CD4-positive, alpha-beta T cell treated with Interleukin-4 for 1 hour (primary cell): ENCODE results near the gene MYH7.
"Not testable (repeated sequence)": the region's sequence is repeated elsewhere in the genome, so short reads cannot be mapped to it uniquely, and the experiment has no call there.

Experiments
- DNase-seq, 2 donors: peaks; one replicate each; pipeline ENCODE4 v3.0.0-alpha.2; 2020 to 2022

Gene MYH7

DNA sequence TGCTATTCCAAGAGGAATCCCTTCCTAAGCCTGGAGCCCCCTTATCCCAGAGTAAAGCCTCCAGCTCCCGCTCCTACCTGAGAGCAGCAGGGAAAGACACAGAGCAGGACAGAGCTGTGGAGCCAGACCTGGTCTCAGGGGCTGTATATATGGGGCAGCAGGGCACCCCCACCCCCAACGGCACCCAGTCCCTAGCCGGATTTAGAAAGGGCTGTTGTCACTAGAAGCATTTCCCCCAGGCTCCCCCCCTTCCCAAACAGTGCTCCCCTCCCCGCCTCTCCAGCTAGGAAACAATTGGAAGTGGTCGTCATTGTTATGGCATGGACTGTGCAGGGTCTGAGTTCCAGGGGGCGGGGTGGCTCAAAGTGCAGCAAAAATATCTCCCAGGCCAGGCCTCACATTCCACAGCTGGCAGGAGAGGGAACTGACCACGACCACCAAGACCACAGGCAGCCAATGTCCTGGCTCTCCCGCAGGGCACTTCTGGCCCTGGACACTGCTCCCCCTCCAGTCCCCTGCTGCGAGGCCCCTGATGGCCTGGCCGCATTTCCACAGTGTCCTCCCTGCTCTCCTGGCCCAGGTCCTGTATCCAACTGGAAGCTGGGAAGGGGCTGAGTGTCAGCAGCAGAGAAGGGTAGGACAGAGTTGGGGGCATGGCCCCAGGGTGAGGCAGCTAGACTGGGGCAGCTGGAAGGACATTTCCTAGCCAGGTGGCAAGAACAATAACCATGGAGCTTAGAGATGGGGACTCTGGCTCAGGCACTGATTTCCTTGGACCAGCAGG is at the start of gene MYH7:
Gene MYH7 (minus strand): TSS at position 118 of the 784 bp plus-strand sequence. CDS start 1,928 bp downstream, outside the sequence.
- DNase-seq = no peak

DNA sequence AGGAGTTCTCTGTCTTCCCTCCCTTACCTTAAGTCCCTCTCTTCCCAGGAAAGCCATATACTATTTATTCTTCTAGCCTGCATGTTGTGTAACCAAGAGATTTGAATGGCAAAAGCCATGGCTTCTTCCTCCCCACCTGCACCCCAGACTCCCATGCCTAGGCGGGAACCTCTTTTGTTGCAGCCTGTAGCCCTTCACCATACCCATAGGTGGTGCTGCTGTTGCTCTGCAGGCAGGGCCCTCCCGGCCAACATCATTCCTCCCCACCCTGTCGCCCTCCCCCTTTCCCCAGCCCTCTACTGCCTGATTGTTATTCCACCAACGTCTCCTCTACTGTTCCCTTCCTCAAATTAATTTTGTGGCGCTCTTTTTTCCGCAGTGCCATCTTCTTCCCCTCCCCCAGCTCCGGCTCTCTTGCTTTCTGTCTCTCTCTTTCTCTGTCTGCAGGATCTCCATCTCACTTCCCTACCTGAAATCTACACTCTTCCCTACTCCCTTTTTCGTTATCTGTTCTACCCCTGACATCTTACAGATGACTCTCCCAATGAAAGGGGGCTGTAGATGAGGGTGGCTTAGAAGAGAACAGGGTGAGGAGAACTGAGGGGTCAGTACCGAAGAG is 47.9 kb upstream of the MYH7 start:
- DNase-seq = no peak

DNA sequence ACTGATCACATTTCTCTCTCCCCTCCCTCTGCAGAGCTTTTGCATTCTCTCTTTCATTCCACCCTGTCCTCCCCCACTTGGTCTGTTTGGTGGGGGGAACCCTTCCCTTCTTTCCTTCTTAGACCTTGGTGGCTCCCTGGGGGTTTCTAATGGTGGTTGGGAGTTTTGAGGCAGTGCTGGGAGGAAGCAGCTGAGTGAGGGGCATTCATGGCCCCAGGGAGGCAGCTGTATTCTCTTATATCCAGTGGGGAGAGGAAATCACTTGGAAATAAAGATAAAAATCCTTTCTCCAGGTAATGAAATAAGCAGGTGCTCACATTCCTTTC is 47.3 kb upstream of the MYH7 start:
- DNase-seq = no peak

DNA sequence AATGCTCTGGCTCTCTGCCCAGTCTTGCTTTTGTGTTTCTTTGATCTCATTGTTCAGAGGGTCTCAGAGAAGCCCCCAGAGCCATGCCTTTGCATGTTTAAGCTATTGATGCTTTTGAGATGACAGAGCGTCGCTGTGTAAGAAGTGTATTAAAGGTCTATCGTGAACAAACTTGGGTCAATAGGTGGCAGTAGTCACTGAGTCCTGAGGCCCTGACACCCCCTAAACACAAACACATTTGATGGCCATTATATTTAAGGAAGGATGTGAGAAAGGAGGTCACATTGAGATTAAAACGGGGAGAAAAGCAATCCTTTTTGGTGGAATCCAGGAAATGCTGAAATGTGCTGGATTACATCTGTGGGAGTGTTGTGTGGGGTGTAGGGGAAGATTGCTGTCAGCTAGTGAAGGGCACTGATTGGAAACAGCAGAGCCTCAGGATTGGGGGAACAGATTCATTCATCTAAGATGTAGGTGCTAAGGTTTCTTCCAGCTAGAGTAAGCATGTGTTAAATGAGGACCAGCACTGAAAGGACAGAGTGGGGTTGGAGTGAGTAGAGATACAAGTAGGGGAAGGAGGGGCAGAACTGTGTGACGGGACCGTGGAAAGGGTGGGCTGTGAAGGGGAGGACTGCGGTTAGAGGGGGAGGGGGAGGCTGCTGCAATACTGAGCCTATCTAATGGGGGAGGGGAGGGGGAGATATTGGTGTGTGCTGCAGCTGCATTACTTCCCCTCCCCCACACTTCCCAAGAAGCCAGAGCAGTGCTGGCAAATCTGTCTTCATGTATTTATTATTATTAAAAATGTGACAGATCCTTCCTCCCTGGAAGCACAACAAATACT is 46.7 kb upstream of the MYH7 start:
- DNase-seq = no peak

DNA sequence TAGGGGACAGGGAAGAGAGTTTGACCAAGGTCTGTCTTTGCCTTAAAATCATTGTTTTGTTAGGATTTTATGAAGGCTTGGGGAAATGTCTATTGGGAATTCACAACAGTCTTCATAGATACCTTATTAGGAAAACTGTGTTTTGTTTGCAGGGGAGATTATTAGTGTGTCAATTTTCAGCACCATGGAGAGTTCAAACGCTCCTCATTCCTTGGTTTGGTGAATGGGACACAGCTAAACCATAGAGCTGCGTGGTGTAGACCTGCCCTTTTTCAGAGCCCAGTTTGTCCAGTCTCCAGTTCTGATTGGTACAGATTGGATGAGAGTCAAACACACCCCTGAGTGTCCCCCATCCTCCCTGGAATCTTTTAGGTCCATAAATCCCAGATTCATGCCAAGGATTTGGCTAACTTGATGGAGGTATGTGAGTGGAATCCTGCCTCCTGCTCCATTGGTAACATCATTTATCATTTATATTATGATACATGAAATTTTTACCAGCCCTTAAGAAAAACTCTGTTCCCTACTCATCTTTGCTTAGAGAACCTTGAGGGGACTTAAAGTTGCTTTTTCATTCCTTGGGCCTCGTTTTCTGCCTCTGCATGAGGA is 46.0 kb upstream of the MYH7 start:
- no peak for DNase-seq

DNA sequence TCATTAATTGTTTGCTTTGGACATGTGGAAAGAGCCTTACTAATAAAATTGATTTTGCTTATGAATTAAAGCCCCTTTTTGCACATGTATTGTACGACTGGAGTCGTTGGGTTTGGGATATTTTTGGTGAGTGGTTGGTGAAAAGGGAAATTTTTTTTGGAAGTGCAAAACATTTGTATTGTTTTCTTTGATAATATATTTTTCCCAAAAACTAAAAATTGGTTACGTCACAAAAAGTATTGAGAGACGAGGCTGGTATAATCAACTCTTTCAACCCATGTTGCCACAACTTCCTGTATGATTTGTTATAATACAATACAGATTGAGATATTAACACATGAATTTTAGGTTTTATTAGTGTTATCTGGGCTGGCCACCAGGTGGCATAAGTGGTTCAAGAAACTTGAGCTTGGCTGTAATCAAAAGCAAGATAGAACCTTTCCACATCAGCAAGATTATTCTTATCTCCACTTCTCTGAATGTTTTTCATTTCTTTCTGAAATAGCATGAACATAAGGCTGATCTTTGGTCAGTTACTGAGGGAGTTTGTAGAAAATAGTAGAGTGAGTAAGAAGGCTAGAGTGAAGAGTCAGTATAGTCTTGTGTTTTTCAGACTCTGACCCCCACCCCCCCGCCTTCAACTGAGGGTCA is 42.8 kb upstream of the MYH7 start:
- DNase-seq = peak; percentile 70 to 82

DNA sequence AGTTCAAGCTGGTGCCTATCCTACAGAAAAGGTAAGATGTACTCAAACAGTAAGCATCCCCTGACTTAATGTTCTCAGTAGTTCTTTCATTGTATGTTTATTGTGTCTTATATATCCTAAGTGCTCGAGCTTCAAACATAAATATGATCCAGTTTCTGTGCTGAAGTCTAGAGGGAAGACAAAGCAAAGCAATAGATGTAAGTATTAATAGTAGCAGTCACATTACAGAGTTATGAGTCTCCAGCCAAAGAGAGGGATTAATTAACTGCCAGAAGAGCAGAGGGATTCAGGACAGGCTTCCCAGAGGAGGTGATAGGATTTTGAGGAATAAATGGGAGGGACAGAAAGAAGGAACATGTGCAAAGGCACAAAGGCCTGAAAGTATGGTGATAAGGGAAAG is 35.5 kb upstream of the MYH7 start:
- DNase-seq = no peak

DNA sequence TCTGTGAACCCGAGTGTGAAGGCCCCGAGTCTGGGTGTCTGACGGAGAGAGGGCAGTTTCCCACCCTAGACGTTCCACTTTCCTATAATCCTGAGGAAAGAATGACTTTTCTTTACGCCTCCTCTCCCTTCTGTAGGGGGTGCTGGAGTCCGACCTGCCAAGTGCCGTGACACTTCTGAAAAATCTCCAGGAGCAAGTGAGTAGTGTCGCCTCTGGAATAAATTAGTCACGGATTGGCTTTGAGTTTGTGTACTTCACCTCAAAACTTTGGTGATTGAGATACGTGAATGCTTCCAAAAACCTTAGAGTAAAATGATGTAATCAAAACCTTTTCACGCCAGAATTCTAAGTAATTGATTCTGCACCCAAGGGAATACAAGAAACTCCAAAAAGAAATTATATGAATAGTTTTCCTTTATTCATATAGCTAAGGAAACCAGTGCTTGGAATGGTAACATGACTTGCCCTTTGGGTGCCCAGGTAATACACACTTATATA is 34.5 kb upstream of the MYH7 start:
- DNase-seq = no peak

DNA sequence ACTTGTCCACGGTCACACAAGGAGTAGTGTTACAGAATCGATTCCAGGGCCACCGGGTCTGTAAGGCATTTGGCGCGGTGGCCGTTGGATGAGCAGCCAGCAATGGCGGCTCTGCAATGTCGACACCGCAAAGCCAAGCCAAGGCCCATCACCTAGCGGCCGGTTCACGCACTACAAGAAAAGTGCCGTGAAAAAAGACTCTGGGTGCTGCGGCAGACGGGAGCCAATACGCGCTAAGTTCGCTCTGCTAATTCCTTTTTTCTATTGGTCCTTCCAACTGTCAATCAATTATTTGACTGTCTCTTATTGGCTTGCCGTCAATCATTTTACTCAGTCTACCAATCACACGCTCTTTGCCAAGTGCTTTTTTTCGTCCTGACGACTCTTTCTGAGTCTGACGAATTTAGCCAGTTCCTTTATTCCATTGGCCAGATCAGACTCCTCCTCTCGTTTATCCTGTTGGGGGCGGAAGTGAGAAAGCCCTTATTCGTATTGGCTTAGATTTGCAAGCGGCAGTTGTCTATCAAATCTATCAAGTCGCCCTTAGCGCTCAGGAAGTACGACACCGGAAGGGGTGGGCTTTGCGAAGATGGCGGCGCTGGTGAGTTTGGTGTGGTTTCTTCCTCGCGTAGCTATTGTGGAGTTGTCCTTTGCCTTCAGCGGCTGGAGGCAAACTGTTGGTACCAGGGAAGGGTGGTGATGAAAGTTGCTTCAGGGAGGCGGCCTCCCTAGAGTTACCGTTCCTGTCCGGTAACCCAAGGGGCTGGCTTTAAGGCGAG is 33.9 kb upstream of the MYH7 start, which contains the start of gene NGDN:
Gene NGDN (plus strand): TSS at position 577 of the 779 bp plus-strand sequence. CDS start 13 bp downstream, at position 590.
- peak; percentile 98 to 99 for DNase-seq

DNA sequence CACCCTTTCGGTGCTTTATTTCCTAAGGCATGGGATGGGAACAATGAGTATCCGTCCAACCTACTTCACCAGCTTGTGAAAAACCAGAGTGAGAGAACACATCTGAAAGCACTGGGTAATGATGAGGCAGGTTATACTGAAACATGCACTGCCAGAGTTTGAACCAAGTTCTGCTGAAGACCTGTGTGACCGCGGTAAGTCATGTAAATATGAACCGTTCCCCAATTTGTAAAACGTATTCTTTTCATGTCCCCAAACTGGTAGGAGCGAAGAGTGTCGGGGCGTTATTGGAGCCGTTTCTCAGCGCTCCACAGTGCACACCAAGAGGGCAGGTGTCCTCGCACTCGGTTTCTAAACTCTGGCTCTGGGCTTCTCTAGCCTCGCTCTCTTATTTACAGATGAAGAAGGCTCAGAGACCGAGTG is 33.3 kb upstream of the MYH7 start:
- no peak for DNase-seq

DNA sequence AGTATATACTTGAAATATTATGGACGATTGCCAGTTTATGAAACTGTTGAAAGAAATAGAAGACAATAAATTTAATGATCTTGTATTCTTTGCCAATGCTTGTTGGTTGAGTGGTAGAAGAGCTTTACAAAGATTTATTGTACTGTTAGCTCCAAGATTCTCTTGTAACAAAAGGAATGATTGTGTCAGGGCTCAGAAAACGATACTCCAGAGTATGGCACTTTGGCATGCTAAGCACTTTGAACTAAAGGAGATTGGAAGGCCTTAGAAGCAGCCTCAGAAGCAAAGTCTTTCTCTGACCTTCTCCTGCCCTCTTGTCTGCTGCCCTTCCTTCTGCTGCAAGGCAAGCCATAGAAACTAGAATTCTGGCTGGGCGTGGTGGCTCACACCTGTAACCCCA is 29.8 kb upstream of the MYH7 start:
- DNase-seq = no peak

DNA sequence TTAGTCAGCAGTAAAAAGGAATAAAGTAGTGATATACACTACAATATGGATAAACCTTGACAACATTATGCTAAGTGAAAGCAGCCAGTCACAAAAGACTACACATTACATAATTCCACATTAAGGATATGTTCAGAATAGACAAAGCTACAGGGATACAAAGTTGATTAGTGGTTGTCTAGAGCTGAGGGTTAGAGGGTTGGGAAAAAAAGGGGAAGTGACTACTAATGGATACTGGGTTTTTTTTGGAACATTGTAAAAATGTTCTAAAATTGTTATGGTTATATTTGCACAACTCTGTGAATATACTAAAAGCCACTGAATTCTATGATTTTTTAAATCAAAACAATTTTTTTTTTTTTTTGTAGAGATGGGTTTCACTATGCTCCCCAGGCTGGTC is 29.2 kb upstream of the MYH7 start:
- no peak for DNase-seq

DNA sequence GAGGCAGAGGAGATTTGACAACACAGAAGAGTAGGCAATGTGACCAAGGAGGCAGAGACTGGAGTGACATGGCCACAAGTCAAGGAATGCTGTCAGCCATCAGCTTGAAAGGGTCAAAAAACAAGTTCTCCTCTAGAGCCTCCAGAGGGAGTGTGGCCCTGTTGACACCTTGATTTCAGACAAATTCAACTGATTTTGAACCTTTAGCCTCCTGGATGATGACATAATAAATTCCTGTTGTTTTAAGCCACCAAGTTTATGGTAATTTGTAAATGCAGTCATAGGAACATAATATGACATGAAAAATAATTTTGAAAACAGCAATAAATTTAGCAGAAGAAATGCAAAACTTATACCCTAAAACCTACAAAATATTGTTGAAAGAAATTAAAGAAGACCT is 25.5 kb upstream of the MYH7 start:
- DNase-seq = no peak

DNA sequence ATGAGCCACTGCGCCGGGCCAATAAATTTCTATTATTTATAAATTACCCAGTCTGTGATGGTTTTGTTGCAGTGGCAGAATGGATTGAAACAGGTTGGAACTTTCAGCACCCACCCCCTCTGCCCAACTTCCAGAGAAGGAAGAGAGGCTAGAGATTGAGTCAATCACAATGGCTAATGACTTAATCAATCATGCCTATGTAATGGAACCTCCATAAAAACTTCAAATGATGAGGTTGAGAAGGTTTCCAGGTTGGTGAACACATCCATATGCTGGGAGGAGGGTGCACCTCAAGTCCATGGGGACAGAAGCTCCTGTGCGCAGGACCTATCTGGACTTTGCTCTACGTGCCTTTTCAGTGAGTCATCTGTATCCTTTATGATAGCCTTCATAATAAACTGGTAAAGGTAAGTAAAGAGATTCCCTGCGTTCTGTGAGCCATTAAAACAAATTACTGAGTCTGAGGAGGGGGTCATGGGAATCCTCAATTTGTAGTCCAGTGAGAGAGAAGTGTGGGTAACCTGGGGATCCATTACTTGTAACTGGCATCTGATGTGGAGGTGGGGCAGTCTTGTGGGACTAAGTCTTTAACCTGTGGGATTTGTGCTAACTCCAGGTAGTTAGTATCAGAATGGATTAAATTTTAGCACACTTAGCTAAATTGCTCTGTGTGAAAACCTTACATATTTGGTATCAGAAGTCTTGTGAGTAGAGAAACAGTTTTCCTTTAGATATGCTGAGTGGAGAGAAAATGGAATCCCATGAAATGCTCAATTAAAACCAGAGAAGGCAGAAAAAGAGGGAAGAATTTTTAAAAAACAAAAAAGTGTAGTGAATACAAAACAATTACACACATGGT is 22.4 kb upstream of the MYH7 start:
- DNase-seq = no peak

DNA sequence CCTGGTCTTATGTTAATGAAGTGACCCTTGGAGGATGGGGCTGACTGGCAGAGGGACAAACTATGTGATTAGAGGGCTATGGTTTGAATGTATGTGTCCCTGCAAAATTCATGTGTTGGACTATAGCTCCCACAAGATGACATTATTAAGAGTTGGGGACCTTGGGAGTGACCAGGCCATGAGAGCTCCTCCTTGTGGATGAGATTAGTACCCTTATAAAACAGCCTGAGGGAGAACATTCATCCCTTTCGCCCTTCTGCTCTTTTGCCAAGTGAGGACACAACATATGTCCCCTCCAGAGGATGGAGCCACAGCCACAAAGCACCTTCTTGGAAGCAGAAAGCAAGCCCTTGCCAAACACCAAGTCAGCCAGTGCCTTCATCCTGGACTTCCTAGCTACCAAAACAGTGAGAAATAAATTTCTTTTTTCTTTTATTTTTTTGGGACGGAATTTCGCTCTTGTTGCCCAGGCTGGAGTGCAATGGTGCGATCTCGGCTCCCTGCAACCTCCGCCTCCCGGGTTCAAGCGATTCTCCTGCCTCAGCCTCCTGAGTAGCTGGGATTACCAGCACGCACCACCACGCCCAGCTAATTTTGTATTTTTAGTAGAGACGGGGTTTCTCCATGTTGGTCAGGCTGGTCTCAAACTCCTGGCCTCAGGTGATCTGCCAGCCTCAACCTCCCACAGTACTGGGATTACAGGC is 21.6 kb upstream of the MYH7 start:
- DNase-seq = not testable (repeated sequence)

DNA sequence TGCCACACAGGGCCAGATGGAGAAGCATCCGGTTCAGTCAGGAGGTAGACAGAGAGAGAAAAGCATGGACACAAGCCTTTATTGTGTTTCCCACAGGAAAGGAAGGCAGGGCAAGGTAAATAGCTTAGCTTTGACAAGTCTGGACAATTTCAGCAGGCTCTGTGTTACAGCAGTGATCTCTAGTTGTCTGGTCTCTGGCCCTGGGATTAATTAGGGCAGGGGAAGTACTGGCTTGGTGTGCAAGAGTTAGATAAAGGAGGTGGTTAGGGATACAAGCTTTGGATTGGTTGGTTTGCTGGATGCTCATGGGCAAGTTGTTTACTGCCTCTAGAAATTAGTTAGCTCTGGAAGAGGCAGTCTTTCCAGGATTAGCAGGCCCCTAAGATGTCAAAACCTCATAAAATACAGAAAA is 19.0 kb upstream of the MYH7 start:
- DNase-seq = no peak

DNA sequence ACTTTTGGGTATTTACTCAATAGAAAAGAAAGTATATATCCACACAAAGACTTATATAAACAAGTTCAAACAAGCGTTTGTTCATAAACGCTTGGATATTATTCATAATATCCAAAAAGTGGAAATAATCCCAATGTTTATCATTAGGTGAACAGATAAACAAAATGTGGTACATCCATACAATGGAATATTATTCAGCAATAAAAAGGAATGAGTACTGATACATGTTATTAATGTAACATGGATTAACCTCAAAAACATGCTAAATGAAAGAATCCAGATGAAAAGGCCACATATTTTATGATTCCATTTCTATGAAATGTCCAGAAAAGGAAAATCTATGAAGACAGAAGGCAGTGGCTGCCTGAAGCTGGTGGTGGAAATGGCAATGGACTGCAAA is 16.8 kb upstream of the MYH7 start:
- no peak for DNase-seq

DNA sequence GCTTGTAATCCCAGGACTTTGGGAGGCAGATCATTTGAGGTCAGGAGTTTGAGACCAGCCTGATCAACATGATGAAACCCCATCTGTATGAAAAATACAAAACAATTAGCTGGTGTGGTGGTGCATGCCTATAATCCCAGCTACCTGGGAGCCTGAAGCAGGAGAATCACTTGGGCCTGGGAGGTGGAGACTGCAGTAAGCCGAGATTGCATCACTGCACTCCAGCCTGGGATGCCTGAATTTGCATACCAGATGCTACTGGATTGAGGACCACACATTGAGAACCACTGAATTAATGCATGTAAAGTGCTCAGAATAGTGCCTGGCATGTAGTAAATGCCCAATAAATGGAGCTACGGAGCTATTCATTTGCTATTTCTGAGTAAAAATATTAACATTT is 14.9 kb upstream of the MYH7 start:
- no peak for DNase-seq

DNA sequence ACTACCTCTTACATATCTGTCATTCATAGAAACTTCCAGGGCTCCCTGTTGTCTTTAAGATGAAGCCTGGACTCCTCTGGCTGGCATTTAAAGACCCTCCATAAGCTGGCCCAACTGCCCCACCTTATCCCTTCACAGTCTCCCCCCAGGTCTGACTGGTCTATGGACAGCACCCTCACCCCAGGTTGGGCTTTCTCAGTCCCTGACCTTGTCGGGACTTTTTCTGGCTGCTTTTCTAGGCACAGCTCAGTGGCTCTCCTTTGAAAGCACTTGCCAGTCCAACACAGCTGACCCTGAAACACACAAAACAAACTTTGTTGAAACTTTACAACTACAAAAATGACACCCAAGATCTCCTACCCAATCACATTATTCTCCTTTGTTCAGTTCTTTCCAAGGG is 13.9 kb upstream of the MYH7 start:
- no peak for DNase-seq
